ENCODE results near the gene SRSF11.
A peak's percentile ranks its signal among the peaks of the same experiment; 100 is the strongest.
"Not testable (repeated sequence)": the region's sequence is repeated elsewhere in the genome, so short reads cannot be mapped to it uniquely, and the experiment has no call there.

The SRSF11 gene, protein sequence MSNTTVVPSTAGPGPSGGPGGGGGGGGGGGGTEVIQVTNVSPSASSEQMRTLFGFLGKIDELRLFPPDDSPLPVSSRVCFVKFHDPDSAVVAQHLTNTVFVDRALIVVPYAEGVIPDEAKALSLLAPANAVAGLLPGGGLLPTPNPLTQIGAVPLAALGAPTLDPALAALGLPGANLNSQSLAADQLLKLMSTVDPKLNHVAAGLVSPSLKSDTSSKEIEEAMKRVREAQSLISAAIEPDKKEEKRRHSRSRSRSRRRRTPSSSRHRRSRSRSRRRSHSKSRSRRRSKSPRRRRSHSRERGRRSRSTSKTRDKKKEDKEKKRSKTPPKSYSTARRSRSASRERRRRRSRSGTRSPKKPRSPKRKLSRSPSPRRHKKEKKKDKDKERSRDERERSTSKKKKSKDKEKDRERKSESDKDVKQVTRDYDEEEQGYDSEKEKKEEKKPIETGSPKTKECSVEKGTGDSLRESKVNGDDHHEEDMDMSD

GRCh38 chr1:70221238-70222121 is at the start of gene SRSF11:
SRSF11 (plus strand) TSS chr1:70221380; CDS start chr1:70221637, 257 bp downstream.
- DNase-seq (ENCODE audit: low spot score): peak; percentile 98

DNA sequence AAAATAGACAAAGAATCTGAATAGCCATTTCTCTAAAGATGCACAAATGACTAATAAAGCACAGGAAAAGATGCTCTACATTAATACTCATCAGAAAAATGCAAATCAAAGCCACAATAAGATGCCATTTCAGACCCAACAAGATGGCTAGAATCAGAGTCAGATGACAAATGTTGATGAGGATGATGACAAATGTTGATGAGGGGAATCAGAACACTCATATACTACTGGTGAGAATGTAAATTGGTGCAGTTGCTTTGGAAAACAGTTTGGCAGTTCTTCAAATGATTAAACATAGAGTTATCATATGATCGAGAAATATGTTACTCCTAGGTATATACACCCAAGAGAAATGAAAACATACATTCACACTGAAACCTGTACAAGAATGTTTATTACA is 49.7 kb upstream of the SRSF11 start:
- no peak for DNase-seq (ENCODE audit: low spot score)

DNA sequence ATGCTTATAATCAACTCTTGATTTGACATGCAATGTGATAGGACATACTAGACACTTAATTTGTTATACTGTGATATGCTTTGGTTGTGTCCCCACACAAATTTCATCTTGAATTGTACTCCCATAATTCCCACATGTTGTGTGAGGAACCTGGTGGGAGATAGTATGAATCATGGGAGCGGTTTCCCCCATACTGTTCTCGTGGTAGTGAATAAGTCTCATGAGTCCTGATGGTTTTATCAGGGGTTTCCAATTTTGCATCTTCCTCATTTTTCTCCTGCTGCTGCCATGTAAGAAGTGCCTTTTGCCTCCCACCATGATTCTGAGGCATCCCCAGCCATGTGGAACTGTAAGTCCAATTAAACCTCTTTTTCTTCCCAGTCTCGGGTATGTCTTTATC is 36.0 kb upstream of the SRSF11 start:
- not testable (repeated sequence) for DNase-seq (ENCODE audit: low spot score)

DNA sequence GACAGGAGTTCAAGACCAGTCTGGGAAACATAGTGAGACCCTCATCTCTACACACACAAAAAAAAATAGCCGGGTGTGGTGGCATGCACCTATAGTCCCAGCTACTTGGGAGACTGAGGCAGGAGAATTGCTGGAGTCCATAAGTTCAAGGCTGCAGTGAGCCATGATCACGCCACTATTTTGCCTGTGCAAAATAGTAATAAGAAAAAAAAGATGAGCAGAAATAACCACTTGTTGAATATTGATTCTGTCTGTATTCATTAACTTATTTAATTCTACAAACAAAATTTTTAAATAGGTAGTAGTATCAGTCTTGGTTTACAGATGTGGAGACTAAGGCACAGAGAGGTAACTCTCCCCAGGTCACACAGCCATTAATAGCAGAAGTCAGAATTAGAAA is 32.7 kb upstream of the SRSF11 start:
- DNase-seq (ENCODE audit: low spot score): no peak

GRCh38 chr1:70190180-70190579 is 31.0 kb upstream of the SRSF11 start:
- DNase-seq (ENCODE audit: low spot score): no peak

GRCh38 chr1:70192446-70192845 is 28.7 kb upstream of the SRSF11 start:
- not testable (repeated sequence) for DNase-seq (ENCODE audit: low spot score)

GRCh38 chr1:70194601-70195000 is 26.6 kb upstream of the SRSF11 start:
- no peak for DNase-seq (ENCODE audit: low spot score)

DNA sequence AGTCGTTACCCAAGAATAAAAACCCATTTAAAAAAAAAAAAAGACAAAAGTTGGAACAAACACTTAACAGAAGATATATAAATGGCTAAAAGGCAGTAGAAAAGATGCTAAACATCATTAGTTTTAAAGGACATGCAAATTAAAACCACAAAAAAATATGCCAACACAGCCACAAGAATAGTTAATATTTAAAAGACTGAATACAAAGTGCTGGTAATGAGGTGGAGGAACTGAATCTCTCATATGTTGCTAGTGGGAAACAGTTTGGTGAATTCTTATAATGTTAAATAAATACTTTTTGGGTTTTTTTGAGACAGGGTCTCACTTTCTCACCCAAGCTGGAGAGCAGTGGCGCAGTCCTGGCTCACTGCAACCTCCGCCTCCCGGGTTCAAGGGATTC is 25.8 kb upstream of the SRSF11 start:
- no peak for DNase-seq (ENCODE audit: low spot score)

GRCh38 chr1:70196333-70196732 is 24.8 kb upstream of the SRSF11 start:
- no peak for DNase-seq (ENCODE audit: low spot score)

- DNase-seq (ENCODE audit: low spot score): no peak
Measured at GRCh38 chr1:70200065-70200464, 21.1 kb upstream of the SRSF11 start.

DNA sequence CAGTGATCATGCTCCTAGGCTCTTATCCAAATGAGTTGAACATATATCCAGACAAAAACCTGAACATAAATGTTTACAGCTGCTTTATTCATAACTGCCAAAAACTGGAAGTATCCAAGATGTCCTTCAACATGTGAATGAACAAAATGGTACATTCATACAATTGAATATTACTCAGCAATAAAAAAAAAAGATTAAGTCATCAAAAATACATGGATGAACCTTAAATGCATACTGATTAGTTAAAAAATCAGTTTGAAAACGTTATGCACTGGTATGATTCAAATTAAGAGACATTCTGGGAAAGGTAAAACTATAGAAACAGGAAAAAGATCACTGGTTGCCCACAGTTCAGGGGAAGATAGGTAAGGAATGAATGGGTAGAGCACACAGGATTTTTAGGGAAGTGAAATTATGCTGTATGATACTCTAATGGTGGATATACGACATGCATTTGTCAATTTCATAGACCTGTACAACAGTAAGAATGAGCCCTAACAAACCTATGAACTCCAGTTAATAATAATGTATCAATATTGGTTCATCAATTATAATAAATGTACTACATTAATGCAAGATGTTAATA is 18.9 kb upstream of the SRSF11 start:
- no peak for DNase-seq (ENCODE audit: low spot score)

- no peak for DNase-seq (ENCODE audit: low spot score)
Measured at GRCh38 chr1:70204139-70204538, 17.0 kb upstream of the SRSF11 start.

- no peak for DNase-seq (ENCODE audit: low spot score)
Measured at GRCh38 chr1:70204600-70204999, 16.6 kb upstream of the SRSF11 start.

DNA sequence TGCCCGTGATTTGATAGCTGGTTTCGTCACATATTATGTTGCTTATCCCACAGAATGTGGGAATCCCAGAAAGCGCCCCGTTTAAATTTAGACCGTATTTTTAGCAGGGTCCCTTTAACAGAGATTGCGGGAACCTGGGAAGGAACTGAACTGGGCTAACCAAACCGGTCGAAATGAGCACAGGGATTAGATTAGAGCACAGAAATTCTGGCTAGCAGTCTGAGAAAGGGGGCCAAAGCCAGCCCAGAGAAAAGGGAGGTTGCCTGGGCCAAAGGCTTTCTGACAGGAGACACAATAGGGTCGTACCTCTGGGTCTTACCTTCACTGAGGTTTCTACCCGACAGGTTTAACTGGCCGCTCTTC is 16.1 kb upstream of the SRSF11 start:
- DNase-seq (ENCODE audit: low spot score): no peak

DNA sequence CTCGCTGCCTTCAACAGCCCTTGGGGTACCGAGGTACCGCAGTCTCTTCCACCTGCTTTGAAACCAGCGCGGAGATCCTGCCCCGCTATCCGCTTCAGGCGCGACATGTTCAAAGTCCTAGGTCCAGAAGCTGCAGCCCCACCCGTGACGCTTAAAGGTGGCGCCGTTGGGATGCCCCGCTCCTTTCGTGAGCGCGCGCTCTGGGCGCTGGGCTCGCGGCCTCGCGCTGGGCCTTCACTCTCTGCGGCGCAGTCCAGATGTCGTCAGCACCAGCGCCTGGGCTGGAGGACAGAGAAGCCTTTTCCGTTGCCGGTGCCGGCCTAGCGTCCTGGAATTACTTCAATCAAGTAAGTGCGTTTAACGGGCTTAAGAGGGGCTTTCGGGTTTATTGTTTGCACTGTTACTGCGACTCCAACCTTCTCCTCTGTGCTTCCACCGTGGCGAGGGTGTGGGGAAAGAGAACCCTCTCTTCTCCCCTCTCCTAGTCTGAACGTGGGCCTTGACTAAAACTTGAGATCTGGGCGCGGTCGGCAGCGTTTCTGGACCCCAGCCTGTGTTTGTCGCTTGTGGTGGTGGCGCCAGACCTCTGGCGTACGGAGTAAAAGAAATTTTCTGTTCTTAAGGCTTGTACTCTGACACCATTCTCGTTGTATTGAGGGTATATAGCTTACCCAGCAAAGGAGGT is 15.6 kb upstream of the SRSF11 start, which contains the start of gene LRRC40:
Gene LRRC40, minus strand, starts transcription at position 146 of the 685 bp plus-strand sequence. Its CDS starts 39 bp downstream, at position 107.
- DNase-seq (ENCODE audit: low spot score): peak; percentile 98

DNA sequence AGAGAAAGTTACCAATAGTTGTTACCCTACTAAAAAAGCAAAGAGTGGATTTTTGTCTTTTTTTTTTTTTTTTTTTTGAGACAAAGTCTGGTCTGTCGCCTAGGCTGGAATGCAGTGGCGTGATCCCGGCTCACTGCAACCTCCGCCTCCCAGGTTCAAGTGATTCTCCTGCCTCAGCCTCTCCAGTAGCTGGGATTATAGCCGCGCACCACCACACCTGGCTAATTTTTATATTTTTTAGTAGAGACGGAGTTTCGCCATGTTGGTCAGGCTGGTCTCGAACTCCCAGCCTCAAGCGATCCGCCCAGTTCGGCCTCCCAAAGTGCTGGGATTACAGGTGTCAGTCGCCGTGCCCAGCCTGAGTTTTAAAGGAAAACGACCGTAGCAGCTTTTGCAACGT is 14.3 kb upstream of the SRSF11 start:
- not testable (repeated sequence) for DNase-seq (ENCODE audit: low spot score)

- DNase-seq (ENCODE audit: low spot score): no peak
Measured at GRCh38 chr1:70207492-70207891, 13.7 kb upstream of the SRSF11 start.

GRCh38 chr1:70208292-70208691 is 12.9 kb upstream of the SRSF11 start:
- DNase-seq (ENCODE audit: low spot score): no peak

GRCh38 chr1:70210820-70211219 is 10.4 kb upstream of the SRSF11 start:
- no peak for DNase-seq (ENCODE audit: low spot score)

DNA sequence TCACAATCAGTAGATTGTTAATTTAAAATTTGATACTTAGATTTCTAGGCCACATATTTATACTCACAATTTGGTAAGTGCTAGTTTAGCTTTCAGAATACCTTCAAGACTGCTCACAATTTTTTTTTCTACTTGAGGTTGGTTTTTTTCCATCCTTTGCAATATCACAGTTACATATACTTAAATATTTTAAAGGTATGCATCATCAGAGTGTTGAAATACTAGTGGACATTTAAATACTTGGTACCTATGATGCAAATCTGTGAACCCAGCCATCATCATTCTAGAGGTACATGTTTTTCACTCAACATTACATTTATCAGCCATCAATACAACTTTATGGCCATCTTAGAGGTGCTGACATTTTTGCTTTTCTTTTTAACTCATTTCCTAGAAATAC is 9.6 kb upstream of the SRSF11 start:
- no peak for DNase-seq (ENCODE audit: low spot score)

- DNase-seq (ENCODE audit: low spot score): no peak
Measured at GRCh38 chr1:70220015-70220414, 1.2 kb upstream of the SRSF11 start.

All from AG20443 (cell line).